HL-60 (cell line): ENCODE measurements around the gene GRAMD4.

Experiments
- CTCF ChIP-seq: IDR thresholded peaks from one replicate; pipeline ENCODE4 v1.5.1; 2011; ENCODE audit warnings: low read length, control low read depth, inconsistent platforms; ENCODE audit not compliant: insufficient read depth
- GABPA ChIP-seq: IDR thresholded peaks from 2 replicates; pipeline ENCODE4 v1.6.1; 2012; ENCODE audit warnings: low read depth
- POLR2AphosphoS5 ChIP-seq: IDR thresholded peaks from 2 replicates; pipeline ENCODE4 v1.6.1; 2012; ENCODE audit warnings: low read depth
- TF ChIP-seq, protein P1 (sequence below): IDR thresholded peaks from 2 replicates; pipeline ENCODE4 v1.6.1; 2012; ENCODE audit warnings: low read depth; ENCODE audit not compliant: insufficient replicate concordance

DNA sequence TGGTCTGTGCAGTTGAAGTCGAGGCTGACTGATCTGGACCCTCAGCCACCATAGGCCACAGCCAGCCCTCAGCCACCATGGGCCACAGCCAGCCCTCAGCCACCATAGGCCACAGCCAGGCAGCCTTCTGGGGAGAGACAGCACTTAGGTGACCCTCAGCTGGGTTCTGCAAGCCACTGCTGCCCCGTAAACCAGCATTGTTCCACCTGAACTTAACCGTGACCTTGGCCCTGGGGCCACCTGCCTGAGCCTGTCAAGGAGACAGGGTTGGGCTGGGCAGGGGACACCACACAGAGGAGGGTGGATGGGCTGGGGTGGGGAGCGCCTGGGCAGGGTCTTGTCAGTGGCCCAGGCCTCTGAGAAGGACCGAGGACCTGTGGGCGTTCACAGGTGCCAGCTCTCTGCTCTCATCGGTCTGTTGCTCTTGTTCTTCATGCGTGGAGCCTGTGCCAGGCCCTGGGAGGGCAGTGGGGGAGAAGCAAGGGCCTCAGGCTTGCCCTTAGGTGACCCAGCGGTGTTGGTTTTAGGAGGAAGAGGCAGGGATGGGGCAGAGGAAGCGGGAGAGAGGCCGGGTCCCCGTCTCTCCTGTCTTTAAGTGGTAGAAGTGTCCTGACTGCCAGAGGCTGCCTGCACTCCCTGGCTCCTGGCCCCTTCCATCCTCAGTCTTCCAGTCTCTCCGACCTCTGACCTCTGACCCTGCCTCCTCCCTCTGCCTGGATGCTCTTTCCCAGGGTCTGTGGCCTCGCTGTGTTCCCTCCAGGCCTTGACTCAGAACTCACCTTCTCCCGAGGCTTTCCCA is 36.9 kb downstream of the GRAMD4 start:
- TF ChIP-seq CTCF = no peak
- TF ChIP-seq POLR2AphosphoS5 = 0 out of 2 replicates have a peak, but pooled peaks have one; percentile 7
- TF ChIP-seq GABPA = no peak
- TF ChIP-seq, protein P1, sequence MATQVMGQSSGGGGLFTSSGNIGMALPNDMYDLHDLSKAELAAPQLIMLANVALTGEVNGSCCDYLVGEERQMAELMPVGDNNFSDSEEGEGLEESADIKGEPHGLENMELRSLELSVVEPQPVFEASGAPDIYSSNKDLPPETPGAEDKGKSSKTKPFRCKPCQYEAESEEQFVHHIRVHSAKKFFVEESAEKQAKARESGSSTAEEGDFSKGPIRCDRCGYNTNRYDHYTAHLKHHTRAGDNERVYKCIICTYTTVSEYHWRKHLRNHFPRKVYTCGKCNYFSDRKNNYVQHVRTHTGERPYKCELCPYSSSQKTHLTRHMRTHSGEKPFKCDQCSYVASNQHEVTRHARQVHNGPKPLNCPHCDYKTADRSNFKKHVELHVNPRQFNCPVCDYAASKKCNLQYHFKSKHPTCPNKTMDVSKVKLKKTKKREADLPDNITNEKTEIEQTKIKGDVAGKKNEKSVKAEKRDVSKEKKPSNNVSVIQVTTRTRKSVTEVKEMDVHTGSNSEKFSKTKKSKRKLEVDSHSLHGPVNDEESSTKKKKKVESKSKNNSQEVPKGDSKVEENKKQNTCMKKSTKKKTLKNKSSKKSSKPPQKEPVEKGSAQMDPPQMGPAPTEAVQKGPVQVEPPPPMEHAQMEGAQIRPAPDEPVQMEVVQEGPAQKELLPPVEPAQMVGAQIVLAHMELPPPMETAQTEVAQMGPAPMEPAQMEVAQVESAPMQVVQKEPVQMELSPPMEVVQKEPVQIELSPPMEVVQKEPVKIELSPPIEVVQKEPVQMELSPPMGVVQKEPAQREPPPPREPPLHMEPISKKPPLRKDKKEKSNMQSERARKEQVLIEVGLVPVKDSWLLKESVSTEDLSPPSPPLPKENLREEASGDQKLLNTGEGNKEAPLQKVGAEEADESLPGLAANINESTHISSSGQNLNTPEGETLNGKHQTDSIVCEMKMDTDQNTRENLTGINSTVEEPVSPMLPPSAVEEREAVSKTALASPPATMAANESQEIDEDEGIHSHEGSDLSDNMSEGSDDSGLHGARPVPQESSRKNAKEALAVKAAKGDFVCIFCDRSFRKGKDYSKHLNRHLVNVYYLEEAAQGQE = no peak
